WTC11 (cell line): ENCODE data around the gene DCLK2. TPM values are rescaled to one million over a fixed set of nuclear protein-coding genes. Genes with fewer than 3 reads are reported as not detected.

Source experiments
- ATAC-seq: fragments of 200-7000 bp; cut with Tn5 transposase; 2 replicates; pipeline ENCODE4 v1.10.0; 2021; ENCODE audit warnings: mild to moderate bottlenecking, moderate library complexity
- CTCF ChIA-PET: fragments of 300-600 bp; sonication (Branson Sonifier 250); formaldehyde crosslinking; loops from one replicate; lab custom pipeline; 2021; ENCODE audit warnings: antibody characterized with exemption; lab: Charles Lee
- POLR2A ChIA-PET: fragments of 350-600 bp; sonication (Branson Sonifier 250); formaldehyde crosslinking; loops from one replicate; lab custom pipeline; 2021; ENCODE audit warnings: antibody characterized with exemption; lab: Charles Lee
- DNase-seq: peaks from one replicate; pipeline ENCODE4 v3.0.0; 2021; ENCODE audit warnings: low spot score
- H3K27ac Mint-ChIP-seq: 2 replicates; pipeline ENCODE4 v1.8.0; 2021; ENCODE audit warnings: mixed read lengths
- H3K27me3 Mint-ChIP-seq: 2 replicates; pipeline ENCODE4 v1.8.0; 2021; ENCODE audit warnings: low read depth, mild to moderate bottlenecking, moderate library complexity, mixed read lengths
- H3K36me3 Mint-ChIP-seq: 2 replicates; pipeline ENCODE4 v1.8.0; 2021; ENCODE audit warnings: mixed read lengths
- H3K4me1 Mint-ChIP-seq: 2 replicates; pipeline ENCODE4 v1.8.0; 2022; ENCODE audit warnings: mixed read lengths
- H3K4me3 Mint-ChIP-seq: 2 replicates; pipeline ENCODE4 v1.8.0; 2021; ENCODE audit warnings: mild to moderate bottlenecking, moderate library complexity, mixed read lengths
- H3K9me3 Mint-ChIP-seq: 2 replicates; pipeline ENCODE4 v1.8.0; 2021; ENCODE audit warnings: mixed read lengths
- ATF1 ChIP-seq: sonication (generic); formaldehyde crosslinking; IDR thresholded peaks from 2 replicates; pipeline ENCODE4 v1.8.1; 2023; ENCODE audit warnings: mild to moderate bottlenecking, moderate library complexity, missing genetic modification reagents
- ATF6 ChIP-seq: sonication (generic); formaldehyde crosslinking; IDR thresholded peaks from 2 replicates; pipeline ENCODE4 v1.8.1; 2023; ENCODE audit warnings: mild to moderate bottlenecking, missing genetic modification reagents
- CBFB ChIP-seq: sonication (generic); formaldehyde crosslinking; IDR thresholded peaks from 2 replicates; pipeline ENCODE4 v1.8.1; 2022; ENCODE audit warnings: mild to moderate bottlenecking, low read depth, missing genetic modification reagents
- E2F4 ChIP-seq: sonication (generic); formaldehyde crosslinking; IDR thresholded peaks from 2 replicates; pipeline ENCODE4 v1.8.1; 2022; ENCODE audit warnings: low read depth, mild to moderate bottlenecking, moderate library complexity, missing genetic modification reagents, borderline replicate concordance
- ERG ChIP-seq: fragments of 250-450 bp; sonication (Bioruptor Pico); IDR thresholded peaks from 2 replicates; pipeline ENCODE4 v1.8.0; 2021; ENCODE audit warnings: mild to moderate bottlenecking
- KAT7 ChIP-seq: sonication (generic); formaldehyde crosslinking; IDR thresholded peaks from 2 replicates; pipeline ENCODE4 v1.8.1; 2023; ENCODE audit warnings: missing genetic modification reagents, mild to moderate bottlenecking, borderline replicate concordance
- MLX ChIP-seq: sonication (generic); formaldehyde crosslinking; IDR thresholded peaks from 2 replicates; pipeline ENCODE4 v1.8.1; 2023; ENCODE audit warnings: mild to moderate bottlenecking, missing genetic modification reagents, moderate library complexity
- NFE2L1 ChIP-seq: sonication (generic); formaldehyde crosslinking; IDR thresholded peaks from 2 replicates; pipeline ENCODE4 v1.8.1; 2023; ENCODE audit warnings: missing genetic modification reagents
- NR2C2 ChIP-seq: sonication (generic); formaldehyde crosslinking; IDR thresholded peaks from 2 replicates; pipeline ENCODE4 v1.8.0; 2022; ENCODE audit warnings: mild to moderate bottlenecking, missing genetic modification reagents
- RORB ChIP-seq: fragments of 250-450 bp; sonication (Bioruptor Pico); IDR thresholded peaks from 2 replicates; pipeline ENCODE4 v1.9.0; 2021; ENCODE audit warnings: mild to moderate bottlenecking
- SMAD3 ChIP-seq: sonication (generic); formaldehyde crosslinking; IDR thresholded peaks from 2 replicates; pipeline ENCODE4 v1.8.0; 2022; ENCODE audit warnings: missing genetic modification reagents, mild to moderate bottlenecking, borderline replicate concordance
- STAT6 ChIP-seq: sonication (generic); formaldehyde crosslinking; conservative IDR thresholded peaks from 2 replicates; pipeline ENCODE4 v1.8.1; 2023; ENCODE audit warnings: mild to moderate bottlenecking, low read depth, missing genetic modification reagents, moderate library complexity
- TCF7 ChIP-seq: sonication (generic); formaldehyde crosslinking; IDR thresholded peaks from 2 replicates; pipeline ENCODE4 v1.8.0; 2022; ENCODE audit warnings: mild to moderate bottlenecking, low read depth, missing genetic modification reagents, moderate library complexity
- ZMAT4 ChIP-seq: fragments of 250-450 bp; sonication (Bioruptor Pico); IDR thresholded peaks from 2 replicates; pipeline ENCODE4 v1.9.0; 2021; ENCODE audit warnings: mild to moderate bottlenecking
- ZNF138 ChIP-seq: sonication (generic); formaldehyde crosslinking; conservative IDR thresholded peaks from 2 replicates; pipeline ENCODE4 v1.8.1; 2022; ENCODE audit warnings: mild to moderate bottlenecking, moderate library complexity, missing genetic modification reagents
- ZNF232 ChIP-seq: sonication (generic); formaldehyde crosslinking; IDR thresholded peaks from 2 replicates; pipeline ENCODE4 v1.8.0; 2022; ENCODE audit warnings: mild to moderate bottlenecking, missing genetic modification reagents
- ZNF263 ChIP-seq: sonication (generic); formaldehyde crosslinking; IDR thresholded peaks from 2 replicates; pipeline ENCODE4 v1.8.1; 2022; ENCODE audit warnings: low read depth, mild to moderate bottlenecking, moderate library complexity, missing genetic modification reagents
- ZNF396 ChIP-seq: fragments of 250-450 bp; sonication (Bioruptor Pico); IDR thresholded peaks from 2 replicates; pipeline ENCODE4 v1.8.0; 2021; ENCODE audit warnings: mild to moderate bottlenecking, moderate library complexity, borderline replicate concordance
- ZNF425 ChIP-seq: fragments of 250-450 bp; sonication (Bioruptor Pico); conservative IDR thresholded peaks from 2 replicates; pipeline ENCODE4 v1.9.0; 2021; ENCODE audit warnings: mild to moderate bottlenecking
- total RNA-seq: library from RNA; stranded (reverse); gene quantifications from 3 replicates; pipeline ENCODE4 v1.2.3, GENCODE V29; 2021

DCLK2 gene
- total RNA-seq, 1 experiment from 2014 or later = 0.17 TPM

GRCh38 chr4:150158041-150158440 is 79.8 kb downstream of the DCLK2 start:
- POLR2A ChIA-PET = no interaction called here
- Mint-ChIP-seq H3K36me3 (no peaks in the 10 kb centered on the region), H3K4me3 (no peak overlapping the region), H3K27me3 (no peaks in the 10 kb centered on the region), H3K4me1 (peaks cover 14% of the 10 kb centered on the region), H3K9me3 (no peaks in the 10 kb centered on the region), H3K27ac (no peak overlapping the region)
- CTCF ChIA-PET = interaction anchor here (1.6 kb wide), 1 partner anchor 51 kb away, joined by 4 read pairs; no protein-coding TSS in a partner anchor
- no peak for DNase-seq
- ATAC-seq = no peak
- TF ChIP-seq ZNF425 (CRISPR knock-in tag) = no peak
- no peak for TF ChIP-seq ATF6 (CRISPR knock-in tag)
- no peak for TF ChIP-seq KAT7
- no peak for TF ChIP-seq ZMAT4
- TF ChIP-seq MLX (CRISPR knock-in tag) = no peak
- no peak for TF ChIP-seq ZNF396
- no peak for TF ChIP-seq CBFB (CRISPR knock-in tag)
- no peak for TF ChIP-seq STAT6
- no peak for TF ChIP-seq NFE2L1 (CRISPR knock-in tag)
- TF ChIP-seq ZNF138 (CRISPR knock-in tag) = no peak
- TF ChIP-seq ATF1 = no peak
- no peak for TF ChIP-seq TCF7 (CRISPR knock-in tag)
- TF ChIP-seq E2F4 (CRISPR knock-in tag) = no peak
- TF ChIP-seq ZNF263 = no peak
- TF ChIP-seq SMAD3 (CRISPR knock-in tag) = no peak
- TF ChIP-seq ERG = no peak
- TF ChIP-seq ZNF232 (CRISPR knock-in tag) = no peak
- no peak for TF ChIP-seq NR2C2
- no peak for TF ChIP-seq RORB
- TF ChIP-seq, all 79 proteins: peak for 0
